ENCODE data around the gene PRMT9. TPM values are rescaled to one million over a fixed set of nuclear protein-coding genes. Genes with fewer than 3 reads are reported as not detected.

Gene PRMT9
- total RNA-seq, 4 donors from 2014 or later: 22.9 to 28.3 (median 26.2) TPM

- H3K27me3 ChIP-seq: no peaks in the 10 kb centered on the region
- WGBS, 2 donors: 89 to 92% methylated on average over 3 of the region's 3 CpGs
- H3K9me3 ChIP-seq: no peaks in the 10 kb centered on the region
- H3K36me3 ChIP-seq: no peaks in the 10 kb centered on the region
- H3K4me3 ChIP-seq (replicated peaks in 1 of 3): no peak overlapping the region
- no peaks in the 10 kb centered on the region for H3K4me1 ChIP-seq
- intact Hi-C loops (cut with DNase I): no loop called here
- TF ChIP-seq POLR2A (IDR thresholded peaks at IDR 0.05) (no peak), CTCF (IDR thresholded peaks at IDR 0.05) (no peak)
- no peak overlapping the region for H3K27ac ChIP-seq
- no peak for DNase-seq
Measured at GRCh38 chr4:147693218-147693617, 9.3 kb upstream of the PRMT9 start.

- TF ChIP-seq POLR2A (IDR thresholded peaks at IDR 0.05): no peak
- no peak for DNase-seq
- H3K9me3 ChIP-seq: no peaks in the 10 kb centered on the region
Measured at GRCh38 chr4:147691820-147692219, 7.9 kb upstream of the PRMT9 start.

GRCh38 chr4:147689067-147689466 is 5.1 kb upstream of the PRMT9 start:
- Histone ChIP-seq H3K36me3 (no peaks in the 10 kb centered on the region), H3K27me3 (no peaks in the 10 kb centered on the region), H3K9me3 (no peaks in the 10 kb centered on the region), H3K4me3 (replicated peaks in 1 of 3) (no peak overlapping the region), H3K27ac (no peak overlapping the region), H3K4me1 (no peaks in the 10 kb centered on the region)
- DNase-seq: no peak
- WGBS, 2 donors: 62 to 83% methylated on average over 4 of the region's 4 CpGs
- no peak for TF ChIP-seq CTCF (IDR thresholded peaks at IDR 0.05)
- TF ChIP-seq POLR2A (IDR thresholded peaks at IDR 0.05): no peak
- intact Hi-C loops (cut with DNase I): no loop called here

More at GRCh38 chr4:147691820-147692219, 7.9 kb upstream of the PRMT9 start:
- H3K4me3 ChIP-seq (replicated peaks in 1 of 3): no peak overlapping the region
- intact Hi-C loops (cut with DNase I): no loop called here
- H3K27me3 ChIP-seq: no peaks in the 10 kb centered on the region
- WGBS, 2 donors: 84 to 85% methylated on average over 2 of the region's 2 CpGs
- H3K36me3 ChIP-seq: no peaks in the 10 kb centered on the region
- no peaks in the 10 kb centered on the region for H3K4me1 ChIP-seq
- H3K27ac ChIP-seq: no peak overlapping the region

DNA sequence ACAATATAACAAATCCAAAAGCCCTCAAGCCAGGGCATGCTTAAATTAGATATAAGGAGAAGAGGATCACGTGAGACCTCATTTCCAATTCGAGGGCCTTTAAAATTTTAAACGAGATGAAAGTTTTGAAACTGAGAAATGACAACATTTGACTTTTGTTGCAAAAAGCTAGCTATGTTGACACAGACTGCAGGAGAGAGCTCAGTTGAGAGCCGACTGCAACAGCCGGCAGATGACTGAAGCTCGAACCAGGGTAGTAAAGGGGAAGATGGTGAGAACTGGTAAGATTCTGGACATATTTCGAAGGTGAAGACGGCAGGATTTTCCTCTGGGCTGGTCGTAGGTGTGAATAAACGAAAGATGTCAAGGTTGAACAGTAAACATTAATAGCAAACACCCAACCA is 773 bp downstream of the PRMT9 start:
- Histone ChIP-seq H3K27ac (peak overlapping the region; percentile 93 to 94 (median 94)), H3K27me3 (no peaks in the 10 kb centered on the region), H3K9me3 (no peaks in the 10 kb centered on the region), H3K36me3 (no peaks in the 10 kb centered on the region), H3K4me3 (replicated peaks in 1 of 3) (peak overlapping the region in 2 of 3 donors; percentile 65 to 76), H3K4me1 (peaks cover 8 to 14% of the 10 kb centered on the region in 2 donors)
- DNase-seq: peak; percentile 51 to 53
- TF ChIP-seq POLR2A (IDR thresholded peaks at IDR 0.05): peak in 1 of 2 donors; percentile 53
- TF ChIP-seq CTCF (IDR thresholded peaks at IDR 0.05): no peak
- 2% methylated on average over 10 of the region's 10 CpGs for WGBS, 2 donors
- intact Hi-C loops (cut with DNase I): no loop called here

- peaks cover 8 to 14% of the 10 kb centered on the region in 2 donors for H3K4me1 ChIP-seq
- peak overlapping the region; percentile 93 to 94 (median 94) for H3K27ac ChIP-seq
- H3K36me3 ChIP-seq: no peaks in the 10 kb centered on the region
- intact Hi-C loops (cut with DNase I): no loop called here
- DNase-seq: no peak
- WGBS, 2 donors: 62 to 66% methylated on average over 3 of the region's 3 CpGs
- H3K4me3 ChIP-seq (replicated peaks in 1 of 3): peak overlapping the region in 2 of 3 donors; percentile 65 to 76
- no peaks in the 10 kb centered on the region for H3K9me3 ChIP-seq
- H3K27me3 ChIP-seq: no peaks in the 10 kb centered on the region
- TF ChIP-seq POLR2A (IDR thresholded peaks at IDR 0.05) (no peak), CTCF (IDR thresholded peaks at IDR 0.05) (no peak)
Measured at GRCh38 chr4:147682755-147683154, 1.2 kb downstream of the PRMT9 start.
